Measurements from ENCODE around the gene DPP8.

The DPP8 gene

DNA sequence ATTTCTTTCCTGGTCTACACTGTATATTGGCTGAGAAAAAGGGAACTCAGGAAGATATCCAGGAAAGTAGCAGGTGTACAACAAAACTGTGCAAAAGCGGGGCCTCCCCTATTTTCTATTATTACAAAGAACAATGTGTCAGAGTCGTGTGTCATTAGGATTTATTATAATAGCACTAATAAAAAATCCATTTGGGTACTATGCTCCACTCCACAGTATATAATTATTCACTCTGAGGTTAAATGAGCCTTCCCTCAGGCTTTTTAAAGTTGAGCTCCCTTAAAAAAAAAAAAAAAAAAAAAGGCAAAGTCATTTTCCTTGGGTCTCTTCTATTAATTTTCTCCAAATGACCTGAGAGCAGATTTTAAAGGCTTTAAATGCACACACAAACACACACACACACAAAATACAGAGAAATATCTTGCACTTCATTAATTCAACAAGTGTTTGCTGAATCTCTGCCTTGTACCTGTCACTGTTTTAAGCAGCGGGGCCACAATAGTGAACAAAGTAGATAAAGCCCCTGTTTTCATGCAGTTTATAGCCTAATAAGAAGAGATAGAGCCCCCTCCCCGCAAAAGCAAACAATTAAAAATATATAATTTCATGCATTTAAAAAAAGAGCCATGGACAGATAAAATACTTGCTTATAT is 1.3 kb upstream of the DPP8 start:
- TF ChIP-seq, protein P1, sequence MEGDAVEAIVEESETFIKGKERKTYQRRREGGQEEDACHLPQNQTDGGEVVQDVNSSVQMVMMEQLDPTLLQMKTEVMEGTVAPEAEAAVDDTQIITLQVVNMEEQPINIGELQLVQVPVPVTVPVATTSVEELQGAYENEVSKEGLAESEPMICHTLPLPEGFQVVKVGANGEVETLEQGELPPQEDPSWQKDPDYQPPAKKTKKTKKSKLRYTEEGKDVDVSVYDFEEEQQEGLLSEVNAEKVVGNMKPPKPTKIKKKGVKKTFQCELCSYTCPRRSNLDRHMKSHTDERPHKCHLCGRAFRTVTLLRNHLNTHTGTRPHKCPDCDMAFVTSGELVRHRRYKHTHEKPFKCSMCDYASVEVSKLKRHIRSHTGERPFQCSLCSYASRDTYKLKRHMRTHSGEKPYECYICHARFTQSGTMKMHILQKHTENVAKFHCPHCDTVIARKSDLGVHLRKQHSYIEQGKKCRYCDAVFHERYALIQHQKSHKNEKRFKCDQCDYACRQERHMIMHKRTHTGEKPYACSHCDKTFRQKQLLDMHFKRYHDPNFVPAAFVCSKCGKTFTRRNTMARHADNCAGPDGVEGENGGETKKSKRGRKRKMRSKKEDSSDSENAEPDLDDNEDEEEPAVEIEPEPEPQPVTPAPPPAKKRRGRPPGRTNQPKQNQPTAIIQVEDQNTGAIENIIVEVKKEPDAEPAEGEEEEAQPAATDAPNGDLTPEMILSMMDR (IDR thresholded peaks at IDR 0.05; ENCODE audit: borderline replicate concordance, extremely low read depth, low read length, poor library complexity, severe bottlenecking) = no peak
- no peak for TF ChIP-seq EZH2 (IDR thresholded peaks at IDR 0.05; ENCODE audit: borderline replicate concordance, low read depth, low read length, severe bottlenecking)

DNA sequence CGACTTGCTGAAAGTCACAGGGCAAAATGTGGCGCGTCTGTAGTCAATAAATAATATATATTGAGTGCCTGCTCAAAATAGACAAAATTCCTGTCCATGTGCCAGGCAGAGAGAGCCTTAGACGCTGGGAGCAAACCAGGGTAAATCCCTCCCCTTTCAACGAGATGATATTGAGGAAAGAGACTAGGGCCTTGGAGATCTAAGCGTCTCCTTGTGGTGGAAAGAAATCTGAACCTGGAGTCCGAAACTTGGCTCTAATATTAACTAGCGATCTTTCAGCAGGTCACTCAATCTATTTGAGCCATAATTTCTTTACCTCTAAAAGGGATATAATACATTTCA is 348 bp upstream of the DPP8 start:
- Histone ChIP-seq H3K27ac (ENCODE audit: low read length) (peak overlapping the region; percentile 78), H3K9me3 (ENCODE audit: insufficient read depth, low read length, severe bottlenecking) (no peaks in the 10 kb centered on the region), H3K27me3 (ENCODE audit: insufficient read depth, low read length, poor library complexity) (no peaks in the 10 kb centered on the region), H3K36me3 (ENCODE audit: insufficient read depth, low read length) (peaks cover 21% of the 10 kb centered on the region), H3K4me3 (ENCODE audit: low read depth in 1 of 2, low read length in 2 of 2) (peak overlapping the region; percentile 84 to 98; a peak in 3 of 4 replicates), H4K20me1 (ENCODE audit: insufficient read depth, low read length) (peaks cover 23% of the 10 kb centered on the region), H3K79me2 (ENCODE audit: insufficient read depth, low read length) (peaks cover 41% of the 10 kb centered on the region), H3K4me1 (ENCODE audit: insufficient read depth, low read length) (peaks cover 30% of the 10 kb centered on the region), H3K4me2 (ENCODE audit: insufficient read depth, low read length) (peak overlapping the region; percentile 73), H3K9ac (ENCODE audit: low read depth, low read length) (peak overlapping the region; percentile 98), H2AFZ (ENCODE audit: low read depth, low read length) (peak overlapping the region; percentile 99)
- DNase-seq (no peak), ATAC-seq (ENCODE audit: insufficient read depth, low read depth) (peak; percentile 29)
- TF ChIP-seq, protein P1 (IDR thresholded peaks at IDR 0.05; ENCODE audit: borderline replicate concordance, extremely low read depth, low read length, poor library complexity, severe bottlenecking) = no peak
- TF ChIP-seq EZH2 (IDR thresholded peaks at IDR 0.05; ENCODE audit: borderline replicate concordance, low read depth, low read length, severe bottlenecking) = no peak

More for the DNA sequence above, 1.3 kb upstream of the DPP8 start:
- no peak for ATAC-seq (ENCODE audit: insufficient read depth, low read depth)
- H3K9me3 ChIP-seq (ENCODE audit: insufficient read depth, low read length, severe bottlenecking) = no peaks in the 10 kb centered on the region
- H3K4me1 ChIP-seq (ENCODE audit: insufficient read depth, low read length) = peaks cover 30% of the 10 kb centered on the region
- no peak overlapping the region for H3K4me3 ChIP-seq (ENCODE audit: low read depth in 1 of 2, low read length in 2 of 2)
- peaks cover 37% of the 10 kb centered on the region for H3K79me2 ChIP-seq (ENCODE audit: insufficient read depth, low read length)
- H4K20me1 ChIP-seq (ENCODE audit: insufficient read depth, low read length) = peaks cover 23% of the 10 kb centered on the region
- H3K4me2 ChIP-seq (ENCODE audit: insufficient read depth, low read length) = no peak overlapping the region
- DNase-seq = no peak
- peak overlapping the region; percentile 99; the same call in 1 of the 2 replicates for H2AFZ ChIP-seq (ENCODE audit: low read depth, low read length)
- peak overlapping the region; percentile 98; the same call in 1 of the 2 replicates for H3K9ac ChIP-seq (ENCODE audit: low read depth, low read length)
- peaks cover 19% of the 10 kb centered on the region for H3K36me3 ChIP-seq (ENCODE audit: insufficient read depth, low read length)
- no peaks in the 10 kb centered on the region for H3K27me3 ChIP-seq (ENCODE audit: insufficient read depth, low read length, poor library complexity)
- no peak overlapping the region for H3K27ac ChIP-seq (ENCODE audit: low read length)

DNA sequence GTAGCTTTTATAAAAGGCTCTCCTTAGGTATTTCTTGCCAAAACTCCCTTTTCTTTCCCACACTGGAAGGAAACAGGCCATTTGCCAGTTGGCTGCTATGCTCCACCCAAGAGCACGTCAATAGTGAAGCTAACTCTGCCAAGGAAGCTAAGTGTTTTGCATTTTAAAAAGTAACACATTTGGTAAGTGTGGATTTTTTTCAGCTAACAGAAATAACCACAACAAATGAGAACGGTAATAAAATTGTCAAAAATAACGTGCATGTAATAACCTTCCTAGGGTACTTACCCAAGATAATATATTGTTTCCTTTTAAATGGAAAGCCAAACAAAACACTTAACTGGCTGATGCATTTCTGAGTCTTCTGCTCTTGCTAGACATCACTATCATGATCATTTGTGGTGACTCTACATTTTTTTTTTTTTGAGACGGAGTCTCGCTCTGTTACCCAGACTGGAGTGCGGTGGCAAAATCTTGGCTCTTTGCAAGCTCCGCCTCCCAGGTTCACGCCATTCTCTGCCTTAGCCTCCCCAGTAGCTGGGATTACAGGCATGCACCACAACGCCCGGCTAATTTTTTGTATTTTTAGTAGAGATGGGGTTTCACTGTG is 4.6 kb downstream of the DPP8 start:
- Histone ChIP-seq H3K4me3 (ENCODE audit: low read depth in 1 of 2, low read length in 2 of 2) (no peak overlapping the region), H3K9me3 (ENCODE audit: insufficient read depth, low read length, severe bottlenecking) (no peaks in the 10 kb centered on the region), H3K4me1 (ENCODE audit: insufficient read depth, low read length) (peaks cover 23% of the 10 kb centered on the region), H3K9ac (ENCODE audit: low read depth, low read length) (no peak overlapping the region), H3K27me3 (ENCODE audit: insufficient read depth, low read length, poor library complexity) (no peaks in the 10 kb centered on the region), H3K79me2 (ENCODE audit: insufficient read depth, low read length) (peaks cover 67% of the 10 kb centered on the region), H3K4me2 (ENCODE audit: insufficient read depth, low read length) (no peak overlapping the region; the same call in 1 of the 2 replicates), H3K36me3 (ENCODE audit: insufficient read depth, low read length) (peaks cover 61% of the 10 kb centered on the region), H3K27ac (ENCODE audit: low read length) (no peak overlapping the region), H2AFZ (ENCODE audit: low read depth, low read length) (no peak overlapping the region), H4K20me1 (ENCODE audit: insufficient read depth, low read length) (peaks cover 23% of the 10 kb centered on the region)
- no peak for ATAC-seq (ENCODE audit: insufficient read depth, low read depth)
- TF ChIP-seq, protein P1 (IDR thresholded peaks at IDR 0.05; ENCODE audit: borderline replicate concordance, extremely low read depth, low read length, poor library complexity, severe bottlenecking) = no peak
- no peak for TF ChIP-seq EZH2 (IDR thresholded peaks at IDR 0.05; ENCODE audit: borderline replicate concordance, low read depth, low read length, severe bottlenecking)
- DNase-seq = no peak

Data from DND-41 (cell line).